ENCODE data around the gene ZC3H18. TPM values are rescaled to one million over a fixed set of nuclear protein-coding genes. Genes with fewer than 3 reads are reported as not detected.

Gene ZC3H18
- total RNA-seq, 2 donors from 2014 or later, result 31.9 to 66.3 TPM

GRCh38 chr16:88524973-88525662 lies 45.1 kb upstream of the ZC3H18 start:
- Histone ChIP-seq H3K9ac (ENCODE audit: low read depth in 2 of 2, low read length in 2 of 2) (no peak overlapping the region), H3K27ac (no peak overlapping the region), H3K4me1 (peaks cover 16% of the 10 kb centered on the region), H3K9me3 (no peaks in the 10 kb centered on the region), H3K27me3 (no peaks in the 10 kb centered on the region), H3K4me3 (no peak overlapping the region), H3K36me3 (no peaks in the 10 kb centered on the region)
- no peak for DNase-seq
- intact Hi-C loops (cut with DNase I), result no loop called here
- TF ChIP-seq CTCF (IDR thresholded peaks at IDR 0.05), result no peak

DNA sequence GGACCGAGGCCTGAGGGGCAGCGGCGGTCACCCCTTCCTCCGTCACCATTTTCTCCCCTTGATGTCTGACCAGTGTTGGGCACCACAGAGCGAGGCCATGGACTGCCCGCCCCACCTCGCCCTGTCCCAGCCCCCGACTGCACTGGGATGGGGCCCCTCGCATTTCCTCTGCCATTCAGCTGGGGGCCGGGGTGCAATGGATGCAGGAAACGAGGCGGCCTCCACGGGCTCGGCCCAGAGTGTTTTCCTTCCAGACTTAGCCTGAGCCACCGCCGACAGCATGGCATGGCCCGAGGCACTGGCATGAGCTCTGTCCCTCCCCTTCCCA lies 44.6 kb upstream of the ZC3H18 start:
- Histone ChIP-seq H3K27ac (no peak overlapping the region), H3K9ac (ENCODE audit: low read depth in 2 of 2, low read length in 2 of 2) (no peak overlapping the region), H3K9me3 (no peaks in the 10 kb centered on the region), H3K36me3 (no peaks in the 10 kb centered on the region), H3K4me3 (no peak overlapping the region), H3K4me1 (peaks cover 16% of the 10 kb centered on the region), H3K27me3 (no peaks in the 10 kb centered on the region)
- no peak for TF ChIP-seq CTCF (IDR thresholded peaks at IDR 0.05)
- intact Hi-C loops (cut with DNase I), result no loop called here
- no peak for DNase-seq

GRCh38 chr16:88526008-88526905 lies 43.9 kb upstream of the ZC3H18 start:
- intact Hi-C loops (cut with DNase I), result loop anchor here (2.0 kb wide), 1 partner anchor 83 kb away; no protein-coding TSS in a partner anchor
- Histone ChIP-seq H3K36me3 (no peaks in the 10 kb centered on the region), H3K27me3 (no peaks in the 10 kb centered on the region), H3K4me1 (peaks cover 16% of the 10 kb centered on the region), H3K9me3 (no peaks in the 10 kb centered on the region), H3K9ac (ENCODE audit: low read depth in 2 of 2, low read length in 2 of 2) (no peak overlapping the region), H3K4me3 (no peak overlapping the region), H3K27ac (no peak overlapping the region)
- TF ChIP-seq CTCF (IDR thresholded peaks at IDR 0.05), result no peak
- no peak for DNase-seq

DNA sequence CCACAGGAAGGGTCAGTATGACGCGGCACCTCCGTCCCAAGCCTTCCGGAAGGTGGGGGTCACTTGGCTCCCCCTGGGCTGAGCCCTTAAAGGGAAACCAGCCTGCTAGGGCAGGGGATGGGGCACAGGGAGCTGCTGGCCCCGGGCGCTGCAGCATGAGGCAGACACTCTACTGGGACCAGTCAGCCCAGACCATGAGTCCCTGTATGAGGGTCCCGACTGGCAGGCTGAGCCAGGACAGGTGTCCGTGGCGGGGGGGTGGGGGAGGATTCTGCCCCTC lies 43.4 kb upstream of the ZC3H18 start:
- Histone ChIP-seq H3K36me3 (no peaks in the 10 kb centered on the region), H3K4me1 (peaks cover 16% of the 10 kb centered on the region), H3K4me3 (no peak overlapping the region), H3K27me3 (no peaks in the 10 kb centered on the region), H3K9ac (ENCODE audit: low read depth in 2 of 2, low read length in 2 of 2) (no peak overlapping the region), H3K9me3 (no peaks in the 10 kb centered on the region), H3K27ac (no peak overlapping the region)
- no peak for DNase-seq
- no peak for TF ChIP-seq CTCF (IDR thresholded peaks at IDR 0.05)
- intact Hi-C loops (cut with DNase I), result loop anchor here (2.0 kb wide), 1 partner anchor 84 kb away; no protein-coding TSS in a partner anchor

DNA sequence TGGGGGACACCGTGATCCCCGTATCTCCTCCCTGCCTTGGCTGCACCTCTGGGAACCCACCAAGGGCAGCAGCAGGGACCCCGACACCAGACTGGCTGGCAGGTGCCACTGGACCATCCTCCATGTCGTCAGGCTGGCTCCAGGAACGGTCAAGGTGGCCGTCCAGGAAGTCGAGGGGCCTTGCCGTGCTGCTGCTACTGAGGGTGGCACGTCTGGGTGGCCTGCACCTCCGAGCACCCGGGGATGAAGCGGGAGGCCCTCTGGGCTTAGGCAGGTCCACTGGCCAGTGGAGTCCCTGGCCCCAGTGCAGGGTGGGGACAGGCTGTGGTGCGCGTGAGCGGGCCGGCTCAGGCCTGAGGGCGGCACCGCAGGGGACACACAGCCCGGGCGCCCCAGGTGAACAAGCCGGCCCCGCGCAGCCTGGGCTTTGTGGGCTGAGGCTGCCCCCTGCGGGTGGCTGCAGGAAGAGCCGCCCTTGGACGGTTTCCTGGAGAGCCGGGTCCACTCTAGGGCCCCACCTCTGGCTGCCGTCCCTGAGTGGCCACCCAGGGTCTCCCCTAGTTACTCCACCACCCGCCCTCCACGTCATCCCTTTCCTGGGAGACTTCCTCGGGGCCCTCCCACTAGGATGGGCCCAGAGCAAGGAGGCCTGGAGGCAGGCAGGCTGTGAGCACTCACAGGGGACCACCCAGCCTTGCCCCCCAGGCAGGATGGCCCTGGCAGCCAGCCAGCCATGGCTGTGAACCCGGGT lies 42.8 kb upstream of the ZC3H18 start:
- TF ChIP-seq CTCF (IDR thresholded peaks at IDR 0.05), result peak; percentile 85
- intact Hi-C loops (cut with DNase I), result loop anchor here (2.0 kb wide), 1 partner anchor 85 kb away; no protein-coding TSS in a partner anchor
- Histone ChIP-seq H3K36me3 (no peaks in the 10 kb centered on the region), H3K4me3 (no peak overlapping the region), H3K27ac (no peak overlapping the region), H3K27me3 (no peaks in the 10 kb centered on the region), H3K9ac (ENCODE audit: low read depth in 2 of 2, low read length in 2 of 2) (no peak overlapping the region), H3K9me3 (no peaks in the 10 kb centered on the region), H3K4me1 (peaks cover 16% of the 10 kb centered on the region)
- DNase-seq, result peak; percentile 72
